Kidney tubule cell (primary cell): ENCODE data around the gene TBL1X.
"Not testable (repeated sequence)": the region's sequence is repeated elsewhere in the genome, so short reads cannot be mapped to it uniquely, and the experiment has no call there.

Source experiments
- DNase-seq: peaks from one replicate; pipeline ENCODE4 v3.0.0-alpha.2; 2018; ENCODE audit warnings: low spot score

TBL1X gene

DNA sequence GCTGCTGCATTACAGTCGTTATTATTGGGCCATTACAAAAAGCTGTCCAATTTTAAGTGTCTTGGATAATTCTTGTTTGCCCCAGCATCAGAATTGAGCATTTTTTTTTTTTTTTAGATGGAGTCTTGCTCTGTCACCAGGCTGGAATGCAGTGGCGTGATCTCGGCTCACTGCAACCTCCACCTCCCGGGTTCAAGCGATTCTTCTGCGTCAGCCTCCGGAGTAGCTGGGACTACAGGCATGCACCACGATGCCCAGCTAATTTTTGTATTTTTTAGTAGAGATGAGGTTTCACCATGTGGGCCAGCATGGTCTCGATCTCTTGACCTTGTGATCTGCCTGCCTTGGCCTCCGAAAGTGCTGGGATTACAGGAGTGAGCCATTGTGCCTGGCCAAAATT lies 71.3 kb downstream of the TBL1X start:
- DNase-seq: not testable (repeated sequence)

DNA sequence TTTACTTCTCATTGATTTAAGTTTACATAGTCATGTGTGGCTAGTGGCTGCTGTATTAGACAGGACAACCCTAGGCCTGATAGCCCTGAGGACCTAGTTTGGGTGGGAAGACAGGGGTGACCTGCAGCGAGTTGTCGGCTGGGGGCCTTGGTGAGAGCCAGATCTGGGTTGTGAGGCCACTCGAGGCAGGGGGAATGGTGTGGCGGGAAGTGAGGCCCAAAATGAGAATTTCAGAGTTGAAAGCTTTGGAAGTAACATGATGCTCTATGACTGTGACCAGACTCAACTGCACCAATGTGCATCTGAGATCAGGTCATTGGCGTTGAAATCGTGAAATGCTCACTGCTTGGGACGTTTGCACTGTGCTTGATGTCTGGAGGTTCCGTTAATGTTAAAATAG lies 72.9 kb downstream of the TBL1X start:
- no peak for DNase-seq

DNA sequence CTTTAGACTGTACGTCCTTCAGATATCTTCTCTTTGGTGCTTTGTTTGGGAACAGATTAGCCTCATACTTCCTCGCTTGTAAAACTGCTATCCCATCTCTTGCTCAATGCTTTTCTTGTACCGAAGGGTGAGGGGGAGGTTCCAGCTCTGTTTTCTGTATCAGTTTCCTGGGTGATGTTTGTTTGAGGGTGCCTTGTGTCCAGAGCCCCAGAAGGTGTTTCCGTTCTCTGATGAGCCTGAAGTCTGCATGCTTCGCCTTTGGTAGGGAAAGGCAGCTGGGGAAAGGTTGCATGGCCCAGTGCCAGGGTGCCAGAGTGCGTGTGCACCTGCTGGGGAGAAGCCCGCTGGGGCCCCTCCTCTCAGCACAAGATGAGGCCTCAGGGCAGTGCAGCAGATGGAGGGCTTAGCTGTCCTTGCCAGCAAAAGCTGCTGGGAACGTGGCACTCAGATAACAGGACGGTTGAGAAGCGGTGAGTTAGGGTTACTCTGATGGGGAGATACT lies 73.7 kb downstream of the TBL1X start:
- peak; percentile 6 for DNase-seq

DNA sequence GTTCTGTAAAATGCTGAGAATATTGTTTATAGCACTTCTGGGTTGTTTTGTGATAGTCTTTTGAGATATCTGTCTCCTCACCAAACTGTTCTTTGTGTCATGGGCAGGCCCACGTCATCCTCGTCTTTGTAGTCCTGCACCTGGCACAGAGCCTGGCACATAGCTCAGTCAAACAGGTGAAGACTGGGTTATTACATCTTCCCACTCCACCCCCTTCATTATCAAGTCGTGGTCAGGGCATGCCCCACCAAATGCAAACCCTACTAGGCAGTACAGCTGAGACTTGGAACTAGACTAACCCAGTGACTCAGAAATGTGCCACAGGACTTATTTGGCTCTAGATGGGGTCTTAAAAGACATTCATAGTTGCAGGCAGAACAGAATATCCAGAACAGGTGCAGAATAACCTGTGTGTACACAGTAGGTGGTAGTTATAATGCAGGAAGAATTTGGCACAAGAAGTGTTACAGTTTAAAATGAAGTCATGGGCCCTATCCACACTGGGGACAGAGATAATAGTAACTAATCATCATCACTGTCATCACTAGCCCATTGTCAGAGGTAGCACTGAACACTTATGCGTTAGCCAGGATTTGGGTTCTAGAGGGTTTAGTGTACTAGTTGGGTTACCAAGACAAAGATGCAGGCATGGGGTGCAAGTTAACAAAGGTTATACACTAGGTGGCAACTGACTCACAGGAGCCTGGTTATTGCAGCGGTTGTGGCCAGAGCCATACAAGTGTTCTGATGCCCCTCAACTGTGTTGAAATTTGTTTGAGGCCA lies 74.9 kb downstream of the TBL1X start:
- DNase-seq: peak; percentile 27

DNA sequence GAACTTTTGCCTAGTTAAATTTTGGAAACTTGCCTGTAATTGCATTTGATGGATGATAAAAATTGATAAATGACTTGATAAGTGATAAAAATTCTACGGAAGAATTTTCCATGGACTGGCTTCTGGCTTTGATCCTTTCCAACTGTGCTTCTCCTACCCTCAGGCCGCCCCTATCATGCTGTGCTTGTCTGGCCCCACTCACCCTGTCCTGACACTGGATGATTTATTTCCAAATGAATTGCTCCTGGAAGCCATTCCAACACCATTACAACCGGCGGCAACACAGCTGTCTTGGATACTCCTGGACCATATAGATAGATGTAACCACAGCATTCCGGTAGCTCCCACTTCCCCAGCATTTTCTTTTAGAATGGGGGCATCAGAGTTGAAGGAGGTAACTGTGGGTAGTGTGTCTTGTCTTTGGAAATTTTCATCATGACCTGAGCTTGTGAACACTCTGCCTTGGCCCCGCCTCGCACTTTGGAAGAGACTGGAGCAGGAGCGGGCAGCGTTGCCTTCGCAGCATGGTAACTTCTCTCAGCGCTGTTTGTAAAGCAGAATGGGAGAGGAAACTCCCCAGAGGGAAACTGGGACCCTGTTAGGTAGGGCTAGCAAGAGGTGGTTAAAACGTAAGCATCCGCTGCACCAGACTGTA lies 77.4 kb downstream of the TBL1X start:
- no peak for DNase-seq

DNA sequence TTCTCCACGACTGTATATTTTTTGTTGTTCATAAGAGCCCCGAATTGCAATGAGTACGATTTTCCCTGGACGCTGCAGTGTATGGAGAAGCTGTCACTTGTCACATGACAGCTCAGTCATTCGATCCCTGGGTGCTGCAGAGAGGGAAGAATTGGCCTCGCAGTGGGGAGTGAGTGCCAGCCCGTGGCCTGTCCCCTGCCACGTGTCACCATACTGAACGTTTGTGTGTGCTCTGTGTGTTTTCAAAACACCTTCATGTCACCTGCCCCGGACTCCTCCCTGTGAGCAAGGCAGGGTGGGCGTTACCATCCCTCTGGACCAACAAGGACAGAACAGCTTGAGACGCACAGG lies 77.9 kb downstream of the TBL1X start:
- DNase-seq: no peak

DNA sequence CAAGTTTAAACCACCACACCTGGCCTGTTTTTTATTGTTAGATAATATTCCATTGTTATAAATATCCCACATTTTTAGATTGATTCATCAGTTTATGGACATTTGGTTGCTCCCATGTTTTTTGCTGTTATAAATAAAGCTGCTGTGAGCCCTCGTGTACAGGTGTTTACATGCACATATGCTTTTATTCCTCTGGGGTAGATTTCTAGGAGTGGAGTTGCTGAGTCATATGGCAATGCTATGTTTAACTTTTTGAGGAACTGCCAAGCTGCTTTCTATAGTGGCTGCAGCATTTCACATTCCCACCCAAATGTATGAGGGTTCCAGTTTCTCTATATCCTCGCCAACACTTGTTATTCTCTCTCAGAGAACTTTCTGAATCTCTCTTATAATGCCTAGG lies 90.5 kb downstream of the TBL1X start:
- DNase-seq: no peak

DNA sequence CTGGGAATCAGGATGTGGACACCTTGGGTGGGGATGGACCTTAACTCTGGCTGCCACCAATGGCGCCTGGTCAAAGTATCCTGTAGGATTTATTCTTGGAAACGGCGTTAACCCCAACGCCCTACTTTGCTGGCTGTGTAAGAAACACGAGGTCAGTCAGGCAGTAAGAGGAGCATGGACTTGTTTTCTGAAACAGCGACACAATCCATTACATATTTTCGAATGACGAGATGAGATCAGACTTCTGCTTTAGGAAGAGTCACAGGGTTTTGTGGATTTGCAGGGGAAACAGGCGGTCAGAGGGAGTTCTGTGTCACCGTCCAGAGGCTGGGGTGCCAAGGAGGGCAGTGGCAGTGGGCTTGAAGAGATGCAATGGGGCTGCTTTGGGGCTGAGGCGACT lies 92.2 kb downstream of the TBL1X start:
- peak; percentile 63 for DNase-seq

DNA sequence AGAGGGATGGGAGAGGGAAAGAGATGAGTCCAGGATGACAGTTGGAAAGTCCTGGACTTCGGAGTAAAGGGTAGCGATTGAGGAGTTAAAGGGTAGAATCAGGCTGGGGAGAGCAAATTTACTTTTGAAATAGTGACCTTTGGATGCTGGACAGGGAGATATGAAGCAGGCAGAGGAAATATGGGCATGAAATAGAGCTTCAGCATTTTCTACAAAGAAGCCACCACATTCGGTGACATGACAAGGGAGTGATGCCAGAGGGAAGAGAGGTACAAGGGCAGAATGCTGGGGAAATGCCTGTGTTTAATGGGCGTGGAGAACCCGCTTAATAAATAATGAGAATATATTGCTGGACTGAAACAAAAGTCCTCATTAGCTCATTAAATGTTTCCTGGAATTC lies 92.7 kb downstream of the TBL1X start:
- peak; percentile 50 for DNase-seq

DNA sequence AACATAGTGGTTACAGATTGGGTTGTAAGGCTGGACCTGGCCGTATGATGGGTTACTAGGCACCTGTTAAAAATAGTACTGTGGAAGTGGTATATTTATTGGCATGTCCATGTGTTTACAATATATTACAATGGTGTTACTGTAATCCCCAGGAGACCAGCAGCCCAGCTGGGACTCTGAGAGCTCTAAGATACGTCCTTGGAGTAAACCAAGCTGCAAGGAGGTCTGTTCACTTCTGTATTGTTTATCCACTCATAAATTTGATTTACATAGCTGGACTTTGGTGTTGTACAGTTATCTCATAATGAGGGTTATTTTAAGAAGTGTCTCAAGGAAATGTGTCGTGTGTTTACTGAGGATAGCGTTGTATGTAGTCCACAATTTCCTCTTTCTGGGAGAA lies 93.8 kb downstream of the TBL1X start:
- no peak for DNase-seq

DNA sequence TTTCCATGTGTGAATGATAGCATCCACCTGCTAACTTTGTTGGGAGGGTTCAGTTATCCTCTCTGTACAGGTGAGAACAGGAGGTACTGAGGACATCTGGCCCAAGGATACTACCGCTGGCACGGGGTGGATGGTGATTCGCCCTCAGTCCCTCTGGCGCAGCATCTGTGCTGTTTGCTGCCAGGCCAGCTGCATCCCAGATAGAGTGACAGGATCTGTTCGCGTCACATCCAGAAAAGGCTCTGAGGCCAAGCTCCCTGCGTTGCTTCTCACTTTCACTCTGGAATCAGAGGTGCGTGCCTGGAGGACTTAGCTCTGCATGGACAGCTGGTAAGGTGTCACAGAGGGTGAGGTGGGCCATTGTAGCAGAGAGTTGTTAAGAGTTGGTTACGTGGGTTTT lies 95.4 kb downstream of the TBL1X start:
- no peak for DNase-seq

DNA sequence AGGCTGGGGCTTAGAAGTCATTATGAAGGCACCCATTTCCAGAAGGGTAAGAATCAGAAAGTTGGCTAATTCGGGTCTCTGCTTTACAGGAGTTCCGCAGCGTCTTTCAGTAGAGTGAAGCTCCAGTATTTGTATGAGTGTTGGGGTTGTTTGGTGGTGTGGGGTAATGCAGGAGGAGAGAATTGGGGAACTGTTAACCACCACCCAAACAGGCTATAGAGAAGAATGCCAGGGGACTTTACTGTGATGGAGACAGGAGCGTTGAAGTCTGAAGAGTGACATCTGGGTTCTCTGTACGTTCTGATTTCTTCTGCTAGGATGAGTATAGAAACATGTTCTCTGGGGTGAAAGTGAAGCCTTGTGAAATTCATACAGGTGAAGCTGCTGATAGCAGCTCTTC lies 96.3 kb downstream of the TBL1X start:
- DNase-seq: no peak

DNA sequence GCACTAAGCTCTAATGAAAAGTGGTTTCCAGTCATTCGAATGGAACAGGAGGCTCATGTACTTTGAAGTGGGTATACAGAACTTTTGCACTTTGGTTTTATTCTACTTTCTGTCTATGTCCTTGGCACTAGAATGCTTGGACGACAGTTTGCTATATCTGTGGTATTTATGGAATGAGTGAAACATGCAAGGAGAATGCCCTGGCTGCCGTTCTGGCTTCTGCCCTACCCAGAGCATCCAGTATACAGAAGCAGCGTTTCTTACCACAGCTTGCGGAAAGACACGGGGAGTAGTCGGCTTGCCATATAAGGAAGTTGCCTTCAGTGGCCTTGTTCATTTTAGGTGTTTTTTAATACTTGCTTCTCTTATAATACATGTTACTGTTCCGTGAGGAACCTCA lies 98.0 kb downstream of the TBL1X start:
- DNase-seq: peak; percentile 94

DNA sequence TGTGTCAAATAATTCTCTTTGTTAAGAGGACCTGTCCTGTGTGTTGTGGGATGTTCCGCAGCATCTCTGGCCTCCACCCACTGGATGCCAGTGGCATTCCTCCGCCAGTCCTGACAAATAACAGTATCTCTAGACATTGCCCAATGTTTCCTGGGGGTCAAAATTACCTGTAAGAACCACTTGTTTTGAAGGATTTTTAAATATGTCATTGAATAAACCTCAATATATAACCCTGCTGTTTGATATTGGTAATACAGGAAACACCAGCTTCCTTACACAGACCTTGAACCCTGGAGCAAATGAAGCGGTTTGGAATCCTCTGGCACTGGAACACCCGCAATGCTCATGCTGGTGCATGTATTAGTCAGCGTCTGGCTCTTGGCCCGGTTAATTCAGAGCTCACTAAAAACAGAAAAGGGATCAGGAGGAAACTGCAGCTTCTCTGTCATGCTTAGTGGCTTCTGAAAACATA lies 101.3 kb downstream of the TBL1X start:
- peak; percentile 93 for DNase-seq

DNA sequence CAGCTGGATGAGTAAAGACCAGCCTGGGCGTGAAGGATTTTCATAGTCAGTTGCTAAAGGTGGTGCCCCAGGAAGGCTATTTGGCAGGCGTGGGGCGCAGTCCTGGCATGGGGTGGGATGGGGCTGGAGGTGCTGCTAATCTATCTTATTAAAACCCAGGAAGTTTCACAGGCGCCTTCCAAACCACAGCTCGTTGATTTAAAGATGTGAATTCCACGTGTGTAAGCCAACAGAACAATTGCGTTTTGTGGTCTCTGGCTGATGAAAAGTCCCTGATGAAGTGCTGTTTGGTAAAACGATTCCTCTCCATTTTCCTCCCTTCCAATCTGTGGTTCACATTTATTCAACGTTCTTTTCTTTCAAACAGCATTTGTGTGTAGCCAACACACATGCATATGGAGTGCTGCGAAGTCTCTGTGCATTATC lies 105.0 kb downstream of the TBL1X start:
- peak; percentile 28 for DNase-seq

DNA sequence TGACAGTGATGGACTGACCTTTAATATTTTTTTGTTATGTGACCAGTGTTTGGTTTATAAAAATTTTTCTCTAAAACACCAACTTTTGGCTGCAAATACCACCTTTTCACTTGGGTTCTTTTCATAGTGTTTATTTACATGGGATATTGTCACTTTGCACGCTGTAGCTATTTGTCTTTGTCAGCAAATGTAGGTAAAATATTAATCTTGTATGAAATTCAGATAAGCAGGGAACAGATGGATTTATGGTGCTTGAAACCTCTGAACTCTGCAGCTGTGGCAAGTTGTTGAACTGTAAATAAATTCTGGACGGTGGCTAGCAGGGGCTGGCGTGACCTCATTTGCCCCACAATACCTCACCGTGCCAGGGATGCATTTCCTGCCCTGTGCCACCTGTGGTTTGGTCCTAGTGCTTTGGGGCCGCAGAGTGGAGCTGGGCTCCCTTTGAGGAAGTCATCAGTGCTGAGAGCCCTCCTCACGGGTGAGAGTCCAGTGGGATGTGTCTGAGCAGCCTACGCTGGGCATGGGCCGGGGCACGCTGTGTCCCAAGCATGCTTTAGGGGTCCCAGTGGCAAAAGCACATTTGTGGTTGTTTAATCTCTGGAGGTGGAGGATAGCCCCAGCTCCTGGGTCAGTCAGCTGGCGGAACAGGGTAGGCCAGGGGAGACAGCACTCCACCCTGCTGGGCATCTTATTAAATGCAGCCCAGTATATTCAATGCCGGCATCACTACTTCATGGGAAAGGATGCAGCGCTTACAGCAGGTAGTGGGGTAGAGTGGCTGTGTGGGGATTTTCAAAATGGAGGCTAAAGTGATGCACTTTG lies 108.6 kb downstream of the TBL1X start:
- DNase-seq: peak; percentile 60

DNA sequence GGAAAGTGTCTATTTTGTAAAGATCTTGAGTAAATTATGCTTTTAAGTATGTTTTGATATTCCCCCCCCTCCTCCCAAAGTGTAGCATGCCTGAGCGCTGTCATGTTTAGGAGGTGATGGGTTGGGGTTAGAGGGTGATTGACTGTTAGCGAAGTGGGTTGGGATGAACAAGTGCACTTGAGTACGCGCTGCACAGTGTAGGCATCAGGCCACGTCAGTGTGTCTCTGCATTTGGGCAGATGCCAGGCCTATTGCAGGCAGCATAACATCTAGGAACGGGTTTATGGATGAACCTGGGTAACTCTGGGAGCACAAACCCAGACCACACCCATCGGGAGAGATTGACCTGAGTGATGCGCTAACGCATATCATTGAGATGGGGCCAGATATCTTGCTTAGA lies 111.2 kb downstream of the TBL1X start:
- no peak for DNase-seq

DNA sequence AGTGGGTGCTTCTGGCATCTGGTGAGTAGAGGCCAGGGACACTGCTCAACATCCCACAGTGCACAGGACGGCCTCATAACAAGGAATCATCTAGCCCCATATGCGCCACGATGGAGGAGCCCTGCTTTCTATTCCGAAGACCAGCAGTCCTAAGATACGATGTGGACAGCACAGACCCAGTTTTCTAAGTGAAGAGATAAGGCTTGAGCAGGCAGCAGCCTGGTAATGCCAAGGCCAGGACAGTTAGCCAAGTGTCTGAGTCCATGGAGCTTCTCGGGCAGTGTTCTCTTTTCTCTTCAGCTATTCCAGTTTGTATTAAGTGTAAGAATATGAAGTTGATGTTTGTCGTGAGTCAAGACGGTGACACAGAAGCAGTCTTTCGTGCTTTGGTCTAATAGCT lies 112.7 kb downstream of the TBL1X start:
- DNase-seq: no peak

DNA sequence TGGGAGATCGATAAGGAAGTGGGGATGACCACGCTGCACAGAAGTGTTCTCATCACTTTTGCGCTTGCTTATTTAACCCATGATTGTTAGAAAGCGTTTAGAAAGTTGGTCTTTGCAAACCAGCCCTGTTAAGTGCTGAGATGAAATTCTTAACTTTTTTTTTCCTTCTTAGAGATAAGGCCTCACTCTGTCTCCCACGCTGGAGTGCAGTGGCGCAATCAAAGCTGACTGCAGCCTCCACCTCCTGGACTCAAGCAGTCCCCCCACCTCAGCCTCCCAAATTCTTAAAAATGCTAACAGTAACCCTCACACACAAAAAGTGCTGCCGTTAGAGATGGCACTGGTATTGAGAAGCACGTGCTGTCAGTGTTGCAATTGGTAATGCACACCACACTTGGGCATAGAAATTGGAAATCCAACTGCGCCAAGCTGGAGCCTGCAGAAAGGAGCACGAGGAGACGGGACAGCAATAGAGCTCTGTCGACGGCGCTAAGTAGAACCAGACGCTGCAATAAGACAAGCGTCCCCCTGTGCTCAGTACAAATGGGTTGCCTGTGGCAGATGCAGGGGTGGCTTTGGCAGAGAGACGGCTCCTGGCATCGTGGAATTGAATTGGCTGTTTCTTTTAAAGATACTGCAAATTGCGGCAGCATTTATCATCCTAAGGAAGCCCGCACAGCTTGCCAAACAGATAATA lies 113.4 kb downstream of the TBL1X start:
- no peak for DNase-seq

DNA sequence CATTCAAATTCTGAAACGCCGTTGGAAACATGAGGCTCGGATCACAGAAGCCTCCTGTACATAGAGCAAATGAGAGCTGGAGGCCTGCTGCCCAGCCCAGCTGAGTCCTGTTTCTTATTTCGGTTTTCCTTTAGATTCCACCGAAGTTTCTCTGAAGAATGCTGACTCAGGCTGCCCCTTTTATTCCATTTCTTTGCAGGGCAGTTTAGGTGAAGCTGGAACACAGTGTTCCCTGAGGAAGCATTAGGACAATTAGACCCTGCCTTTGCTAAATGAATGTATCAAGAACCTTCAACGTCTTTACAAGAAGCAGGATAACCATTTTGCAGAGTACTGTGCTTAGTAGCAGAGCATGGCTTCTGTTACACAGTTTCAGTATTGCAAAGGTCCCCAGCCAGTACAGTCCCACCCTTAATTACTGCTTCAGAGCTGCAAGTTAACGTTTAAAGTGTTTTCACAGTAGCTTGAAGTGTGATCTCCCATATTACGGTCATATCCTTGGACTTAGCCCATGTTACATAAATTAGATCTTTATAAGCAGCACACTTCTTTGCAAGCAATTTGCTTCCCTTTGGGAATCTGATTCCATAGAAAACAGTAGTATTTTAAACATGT lies 117.0 kb downstream of the TBL1X start:
- no peak for DNase-seq

DNA sequence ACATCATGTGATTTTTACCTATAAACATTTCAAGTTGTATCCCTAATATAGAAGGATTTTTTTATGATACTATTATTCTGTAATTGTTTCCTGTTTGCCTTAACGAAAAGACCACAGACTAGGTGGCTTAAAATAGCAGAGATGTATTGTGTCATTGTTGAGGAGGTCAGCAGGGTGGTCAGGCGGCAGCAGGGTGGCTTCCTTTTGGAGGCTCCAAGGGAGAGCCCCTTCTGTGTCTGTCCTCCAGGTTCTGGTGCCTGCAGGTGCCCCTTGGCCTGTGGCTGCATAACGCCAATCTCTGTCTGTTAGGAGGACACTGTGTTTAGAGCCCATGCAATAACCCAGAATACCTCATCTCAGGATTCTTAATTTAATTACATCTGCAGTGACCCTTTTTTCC lies 118.1 kb downstream of the TBL1X start:
- no peak for DNase-seq

DNA sequence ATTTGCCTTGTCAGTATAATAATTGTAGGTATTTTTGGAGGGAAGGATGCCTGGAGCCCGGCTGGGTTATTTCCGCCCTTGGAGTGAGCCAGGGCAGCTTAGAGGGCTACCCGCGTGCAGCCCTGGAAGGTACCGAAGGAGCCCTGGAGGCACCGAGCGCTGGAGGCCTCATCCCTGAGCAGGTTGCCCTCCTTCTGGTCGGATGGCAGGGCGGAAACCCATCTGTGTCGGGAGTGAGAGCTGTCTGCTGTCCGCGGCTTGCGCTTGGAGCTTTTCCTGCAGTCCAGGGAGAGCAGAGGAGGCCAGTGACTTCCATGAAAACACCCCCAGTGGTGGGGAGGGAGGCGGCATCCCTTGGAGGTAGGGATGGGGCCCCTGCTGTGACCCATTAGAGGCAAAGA lies 122.1 kb downstream of the TBL1X start:
- no peak for DNase-seq
